Left lung (tissue), 10 donors: ENCODE data around the gene ACOT6. TPM values are rescaled to one million over a fixed set of nuclear protein-coding genes. Genes with fewer than 3 reads are reported as not detected.
A peak's percentile ranks its signal among the peaks of the same experiment; 100 is the strongest.
"Not testable (repeated sequence)": the region's sequence is repeated elsewhere in the genome, so short reads cannot be mapped to it uniquely, and the experiment has no call there.

Source experiments
- ATAC-seq: fragments of 200-7000 bp; cut with Tn5 transposase; one replicate; pipeline ENCODE4 v1.9.1; 2020; ENCODE audit warnings: moderate library complexity
- DNase-seq, 4 donors: peaks; one replicate each; pipeline ENCODE4 v3.0.0-alpha.2; 2013 to 2020
- H3K27ac ChIP-seq, 2 donors: fragments of 200-600 bp; sonication (generic) in 1 of 2; one replicate each; pipeline versions ENCODE4 v1.5.0 to v1.8.0; 2020 to 2021
- H3K27me3 ChIP-seq, 2 donors: fragments of 200-600 bp; sonication (generic) in 1 of 2; one replicate each; pipeline versions ENCODE4 v1.5.0 to v1.8.0; 2020 to 2021
- H3K36me3 ChIP-seq, 2 donors: fragments of 200-600 bp; sonication (generic) in 1 of 2; one replicate each; pipeline versions ENCODE4 v1.5.0 to v1.8.0; 2020 to 2021
- H3K4me1 ChIP-seq, 2 donors: fragments of 200-600 bp; one replicate each; pipeline ENCODE4 v1.8.0; 2021
- H3K4me3 ChIP-seq, 2 donors: fragments of 200-600 bp; sonication (generic) in 1 of 2; one replicate each; pipeline versions ENCODE4 v1.5.0 to v1.8.0; 2020 to 2021; ENCODE audit warnings: mild to moderate bottlenecking in 1 of 2
- H3K9me3 ChIP-seq, 2 donors: fragments of 200-600 bp; sonication (generic) in 1 of 2; one replicate each; pipeline versions ENCODE4 v1.5.0 to v1.8.0; 2020 to 2021
- intact Hi-C, 2 donors: fragments of 100-400 bp; cut with DNase I; formaldehyde crosslinking; loops; one replicate each; pipeline versions ENCODE4 v1.11.2 to v1.14.2; 2022
- polyA plus RNA-seq, 6 donors: library from polyadenylated mRNA; unstranded; fragments of 120-200 nt; gene quantifications; one replicate each; pipeline ENCODE4 v1.2.1, GENCODE V29; 2013; ENCODE audit not compliant: insufficient read length in 6 of 6
- total RNA-seq, 2 donors: library from RNA; stranded (reverse); fragmentation: NEBNext Ultra II Directional; extraction: Animal tissue kit (Norgen Biotek cat#: 25700); gene quantifications; one replicate each; pipeline ENCODE4 v1.2.1, GENCODE V29; 2021
- TF ChIP-seq, protein P1 (sequence below), 2 donors: fragments of 200-600 bp; sonication (generic) in 1 of 2; IDR thresholded peaks; one replicate each; pipeline versions ENCODE4 v1.5.0 to v1.8.0; 2021; ENCODE audit warnings: antibody characterized with exemption in 2 of 2
- donor health status: DM: no; HTN: yes; CAD: no.
- donor health status: DM: no; HTN: no; CAD: no.

The ACOT6 gene
- total and polyA plus RNA-seq, 8 donors, result not detected

- no peaks in the 10 kb centered on the region for H3K36me3 ChIP-seq
- intact Hi-C loops, result loop anchor here in 1 of 2 donors (5.0 kb wide), 1 partner anchor 126 kb away; no protein-coding TSS in a partner anchor
- peaks cover 0 to 19% of the 10 kb centered on the region in 2 donors for H3K27me3 ChIP-seq
- no peaks in the 10 kb centered on the region for H3K9me3 ChIP-seq
- ATAC-seq (peak; percentile 91), DNase-seq (peak; percentile 55 to 88 (median 68))
- H3K4me3 ChIP-seq, result peak overlapping the region; percentile 54 to 58
- peak overlapping the region in 1 of 2 donors; percentile 13 for H3K27ac ChIP-seq
- TF ChIP-seq, protein P1, sequence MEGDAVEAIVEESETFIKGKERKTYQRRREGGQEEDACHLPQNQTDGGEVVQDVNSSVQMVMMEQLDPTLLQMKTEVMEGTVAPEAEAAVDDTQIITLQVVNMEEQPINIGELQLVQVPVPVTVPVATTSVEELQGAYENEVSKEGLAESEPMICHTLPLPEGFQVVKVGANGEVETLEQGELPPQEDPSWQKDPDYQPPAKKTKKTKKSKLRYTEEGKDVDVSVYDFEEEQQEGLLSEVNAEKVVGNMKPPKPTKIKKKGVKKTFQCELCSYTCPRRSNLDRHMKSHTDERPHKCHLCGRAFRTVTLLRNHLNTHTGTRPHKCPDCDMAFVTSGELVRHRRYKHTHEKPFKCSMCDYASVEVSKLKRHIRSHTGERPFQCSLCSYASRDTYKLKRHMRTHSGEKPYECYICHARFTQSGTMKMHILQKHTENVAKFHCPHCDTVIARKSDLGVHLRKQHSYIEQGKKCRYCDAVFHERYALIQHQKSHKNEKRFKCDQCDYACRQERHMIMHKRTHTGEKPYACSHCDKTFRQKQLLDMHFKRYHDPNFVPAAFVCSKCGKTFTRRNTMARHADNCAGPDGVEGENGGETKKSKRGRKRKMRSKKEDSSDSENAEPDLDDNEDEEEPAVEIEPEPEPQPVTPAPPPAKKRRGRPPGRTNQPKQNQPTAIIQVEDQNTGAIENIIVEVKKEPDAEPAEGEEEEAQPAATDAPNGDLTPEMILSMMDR (IDR thresholded peaks at IDR 0.05), result peak; percentile 81 to 88
- H3K4me1 ChIP-seq, result peaks cover 5 to 15% of the 10 kb centered on the region in 2 donors
Measured at GRCh38 chr14:73633116-73634010, 21.0 kb downstream of the ACOT6 start.

GRCh38 chr14:73634011-73634833 is 21.9 kb downstream of the ACOT6 start:
- Histone ChIP-seq H3K27me3 (peaks cover 0 to 19% of the 10 kb centered on the region in 2 donors), H3K27ac (peak overlapping the region in 1 of 2 donors; percentile 13), H3K9me3 (no peaks in the 10 kb centered on the region), H3K36me3 (no peaks in the 10 kb centered on the region), H3K4me3 (peak overlapping the region; percentile 54 to 58), H3K4me1 (peaks cover 5 to 15% of the 10 kb centered on the region in 2 donors)
- intact Hi-C loops, result loop anchor here in 1 of 2 donors (5.0 kb wide), 1 partner anchor 127 kb away; no protein-coding TSS in a partner anchor
- TF ChIP-seq, protein P1 (IDR thresholded peaks at IDR 0.05), result peak in 1 of 2 donors; percentile 18
- DNase-seq (peak in 3 of 4 donors; percentile 21 to 88 (median 47)), ATAC-seq (peak; percentile 86)

- DNase-seq, H3K36me3 ChIP-seq, H3K9me3 ChIP-seq, H3K27ac ChIP-seq, intact Hi-C loops, H3K4me3 ChIP-seq, ATAC-seq: not testable (repeated sequence)
- Histone ChIP-seq H3K27me3 (peaks cover 0 to 19% of the 10 kb centered on the region in 2 donors), H3K4me1 (peaks cover 5 to 15% of the 10 kb centered on the region in 2 donors)
Measured at GRCh38 chr14:73636355-73636754, 24.0 kb downstream of the ACOT6 start.

DNA sequence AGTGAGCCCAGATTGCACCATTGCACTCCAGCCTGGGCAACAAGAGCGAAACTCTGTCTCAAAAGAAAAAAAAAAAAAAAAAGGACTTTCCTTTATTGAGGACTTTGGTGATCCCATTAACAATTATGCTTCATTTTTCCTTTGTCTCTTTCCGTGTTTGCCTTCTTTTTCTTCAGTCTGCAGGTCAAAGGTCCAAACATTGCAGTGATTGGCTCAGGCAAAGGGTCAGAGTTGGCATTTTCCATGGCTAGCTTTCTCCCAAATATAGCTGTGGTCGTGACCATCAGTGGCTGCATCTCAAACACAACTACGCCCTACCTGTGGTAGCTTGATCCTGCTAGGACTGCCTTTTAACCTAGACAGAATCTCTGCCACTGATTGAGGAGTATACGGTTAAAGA is 25.5 kb downstream of the ACOT6 start:
- no peaks in the 10 kb centered on the region for H3K9me3 ChIP-seq
- H3K4me3 ChIP-seq, result no peak overlapping the region
- no peaks in the 10 kb centered on the region for H3K36me3 ChIP-seq
- intact Hi-C loops, result no loop called here
- TF ChIP-seq, protein P1 (IDR thresholded peaks at IDR 0.05), result no peak
- peaks cover 0 to 19% of the 10 kb centered on the region in 2 donors for H3K27me3 ChIP-seq
- ATAC-seq, result no peak
- no peak overlapping the region for H3K27ac ChIP-seq
- no peak for DNase-seq
- H3K4me1 ChIP-seq, result peaks cover 5 to 15% of the 10 kb centered on the region in 2 donors

DNA sequence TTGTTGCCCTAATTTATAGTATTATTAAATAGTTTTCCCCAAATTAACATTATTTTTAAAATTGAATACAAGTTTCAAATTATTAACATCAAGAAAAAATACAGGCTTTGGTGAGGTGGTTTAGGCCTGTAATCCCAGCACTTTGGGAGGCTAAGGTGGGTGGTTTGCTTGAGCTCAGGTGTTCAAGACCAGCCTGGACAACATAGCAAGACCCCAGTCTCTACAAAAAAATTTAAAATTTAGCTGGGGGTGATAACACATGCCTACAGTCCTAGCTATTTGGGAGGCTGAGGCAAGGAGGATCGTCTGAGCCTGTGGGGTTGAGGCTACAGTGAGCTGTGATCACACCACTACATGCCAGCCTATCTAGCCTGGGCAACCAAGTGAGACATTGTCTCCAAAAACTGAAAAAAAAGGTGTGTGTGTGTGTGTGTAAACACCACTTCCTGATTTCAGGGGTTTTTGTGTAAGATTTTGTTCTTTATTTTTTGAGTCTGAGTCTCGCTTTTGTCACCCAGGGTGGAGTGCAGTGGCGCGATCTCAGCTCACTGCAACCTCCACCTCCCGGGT is 28.6 kb downstream of the ACOT6 start:
- DNase-seq (no peak), ATAC-seq (no peak)
- Histone ChIP-seq H3K36me3 (no peaks in the 10 kb centered on the region), H3K4me3 (no peak overlapping the region), H3K9me3 (no peaks in the 10 kb centered on the region), H3K4me1 (peaks cover 7 to 12% of the 10 kb centered on the region in 2 donors), H3K27me3 (no peaks in the 10 kb centered on the region), H3K27ac (no peak overlapping the region)
- TF ChIP-seq, protein P1 (IDR thresholded peaks at IDR 0.05), result no peak
- intact Hi-C loops, result no loop called here
